Loucy (cell line): ENCODE results near the gene PHACTR4.

ENCODE experiments used
- H2AFZ ChIP-seq: fragments of 200-600 bp; sonication (generic); 2 replicates; pipeline ENCODE4 v1.6.0; 2016; ENCODE audit warnings: antibody characterized with exemption, mild to moderate bottlenecking, low read length, moderate library complexity
- H3F3A ChIP-seq: fragments of 200-600 bp; 2 replicates; pipeline ENCODE4 v1.6.0; 2016; ENCODE audit warnings: antibody characterized with exemption, low read depth, mild to moderate bottlenecking
- H3K27me3 ChIP-seq: fragments of 200-600 bp; sonication (generic); 2 replicates; pipeline ENCODE4 v1.6.1; 2014; ENCODE audit warnings: low read length, mild to moderate bottlenecking; ENCODE audit not compliant: insufficient read depth, poor library complexity, severe bottlenecking
- H3K36me3 ChIP-seq: fragments of 200-600 bp; sonication (generic); 2 replicates; pipeline ENCODE4 v1.6.1; 2016; ENCODE audit warnings: low read length; ENCODE audit not compliant: insufficient read depth
- H3K4me1 ChIP-seq: fragments of 200-600 bp; sonication (generic); 2 replicates; pipeline ENCODE4 v1.5.1; 2014; ENCODE audit warnings: low read length, mild to moderate bottlenecking; ENCODE audit not compliant: insufficient read depth, poor library complexity, severe bottlenecking
- H3K4me2 ChIP-seq: fragments of 200-600 bp; sonication (generic); 2 replicates; pipeline ENCODE4 v1.6.0; 2014; ENCODE audit warnings: antibody characterized with exemption, low read length, low read depth, mild to moderate bottlenecking; ENCODE audit not compliant: poor library complexity, severe bottlenecking
- H3K4me3 ChIP-seq: fragments of 200-600 bp; sonication (generic); 2 replicates; pipeline ENCODE4 v1.5.1; 2014; ENCODE audit warnings: low read length, mild to moderate bottlenecking, mixed read lengths; ENCODE audit not compliant: poor library complexity, severe bottlenecking
- H3K79me2 ChIP-seq: fragments of 200-600 bp; sonication (generic); 2 replicates; pipeline ENCODE4 v1.6.1; 2014; ENCODE audit warnings: low read length; ENCODE audit not compliant: insufficient read depth
- H3K9ac ChIP-seq: fragments of 200-600 bp; sonication (generic); 2 replicates; pipeline ENCODE4 v1.6.0; 2014; ENCODE audit warnings: mild to moderate bottlenecking, low read depth, low read length, moderate library complexity; ENCODE audit not compliant: poor library complexity, severe bottlenecking
- H3K9me2 ChIP-seq: fragments of 200-600 bp; sonication (generic); replicated peaks from 2 replicates; pipeline ENCODE4 v1.6.1; 2016; ENCODE audit warnings: low read depth, low read length, mixed read lengths
- H3K9me3 ChIP-seq: fragments of 200-600 bp; sonication (generic); 2 replicates; pipeline ENCODE4 v1.6.1; 2014; ENCODE audit warnings: mild to moderate bottlenecking, antibody characterized with exemption, low read length, low read depth; ENCODE audit not compliant: insufficient read depth
- H4K20me1 ChIP-seq: fragments of 200-600 bp; sonication (generic); 2 replicates; pipeline ENCODE4 v1.6.0; 2014; ENCODE audit warnings: antibody characterized with exemption, low read length, mild to moderate bottlenecking; ENCODE audit not compliant: insufficient read depth, poor library complexity, severe bottlenecking
- EZH2phosphoT487 ChIP-seq: fragments of 200-600 bp; IDR thresholded peaks from 2 replicates; pipeline ENCODE4 v1.6.1; 2018; ENCODE audit warnings: antibody characterized with exemption, mild to moderate bottlenecking, moderate library complexity, borderline replicate concordance
- TF ChIP-seq, protein P1 (sequence below): fragments of 200-600 bp; sonication (generic); conservative IDR thresholded peaks from 2 replicates; pipeline ENCODE4 v1.5.1; 2014; ENCODE audit warnings: mild to moderate bottlenecking, antibody characterized with exemption, low read length

The PHACTR4 gene

DNA sequence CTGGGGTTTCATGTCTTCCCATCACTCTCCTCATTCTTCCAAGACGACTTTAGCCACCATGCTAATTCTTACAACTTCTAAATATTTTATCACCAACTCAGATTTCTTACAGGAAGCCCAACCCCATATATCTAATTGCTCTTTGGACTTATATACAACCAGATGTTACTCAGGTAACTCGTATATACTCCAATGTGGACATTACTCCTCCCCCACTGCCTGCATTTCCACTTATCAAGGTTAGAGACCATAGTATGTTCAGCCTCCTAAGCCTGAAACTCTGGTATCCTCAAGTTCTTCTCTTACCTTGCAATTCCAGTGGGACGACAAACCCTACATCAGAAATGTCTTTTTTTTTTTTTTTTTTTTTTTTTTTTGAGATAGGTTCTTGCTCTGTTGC is 133.6 kb downstream of the PHACTR4 start:
- Histone ChIP-seq H3K4me2 (no peak overlapping the region), H3F3A (peaks cover 5% of the 10 kb centered on the region; the same call in 1 of the 2 replicates)

DNA sequence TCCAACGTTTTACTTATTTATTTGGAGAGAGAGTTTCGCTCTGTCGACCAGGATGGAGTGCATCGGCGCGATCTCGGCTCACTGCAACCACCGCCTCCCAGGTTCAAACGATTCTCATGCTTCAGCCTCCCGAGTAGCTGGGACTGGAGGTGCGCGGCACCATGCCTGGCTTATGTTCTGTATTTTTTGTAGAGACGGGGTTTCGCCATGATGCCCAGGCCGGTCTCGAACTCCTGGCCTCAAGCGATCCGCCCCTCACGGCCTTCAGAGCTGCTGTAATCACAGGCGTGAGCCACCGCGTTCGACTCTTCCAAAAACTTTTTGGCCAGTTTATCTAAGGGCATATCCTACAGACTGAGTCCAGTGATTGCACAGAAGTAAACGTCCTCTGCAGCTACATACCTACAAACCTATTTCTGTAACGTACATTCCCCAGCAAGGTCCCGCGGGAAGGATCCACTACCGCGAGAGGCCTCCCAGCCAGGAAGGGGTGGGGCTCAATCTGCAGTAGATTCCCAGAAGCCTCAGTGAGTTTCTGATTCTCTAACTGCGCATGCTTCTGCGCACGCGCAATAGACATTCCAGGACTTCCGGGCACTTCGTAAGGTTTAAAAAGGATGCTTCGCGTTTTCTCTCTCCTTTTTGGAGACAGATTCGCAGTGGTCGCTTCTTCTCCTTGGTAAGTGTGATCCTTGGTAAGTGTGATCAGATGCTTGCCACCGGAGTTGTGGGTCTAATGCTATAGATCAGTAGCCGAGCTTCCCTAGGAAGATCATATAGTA is 136.1 kb downstream of the PHACTR4 start, which contains the start of gene RCC1:
Gene RCC1, plus strand, starts transcription at position 638 of the 782 bp plus-strand sequence. CDS start 23,824 bp downstream, outside the sequence.
- Histone ChIP-seq H4K20me1 (peaks cover 47% of the 10 kb centered on the region), H3K9me3 (no peaks in the 10 kb centered on the region), H3K79me2 (peaks cover 56% of the 10 kb centered on the region), H3K9me2 (no peaks in the 10 kb centered on the region), H3K27me3 (peaks cover 22% of the 10 kb centered on the region), H2AFZ (peak within 1 kb of the TSS; percentile 87), H3K4me3 (peak within 1 kb of the TSS; percentile 81), H3K4me2 (peak within 1 kb of the TSS; percentile 94), H3K36me3 (peaks cover 39% of the 10 kb centered on the region), H3K9ac (peak within 1 kb of the TSS; percentile 100), H3F3A (peaks cover 25% of the 10 kb centered on the region), H3K4me1 (peaks cover 24% of the 10 kb centered on the region)
- TF ChIP-seq, protein P1, sequence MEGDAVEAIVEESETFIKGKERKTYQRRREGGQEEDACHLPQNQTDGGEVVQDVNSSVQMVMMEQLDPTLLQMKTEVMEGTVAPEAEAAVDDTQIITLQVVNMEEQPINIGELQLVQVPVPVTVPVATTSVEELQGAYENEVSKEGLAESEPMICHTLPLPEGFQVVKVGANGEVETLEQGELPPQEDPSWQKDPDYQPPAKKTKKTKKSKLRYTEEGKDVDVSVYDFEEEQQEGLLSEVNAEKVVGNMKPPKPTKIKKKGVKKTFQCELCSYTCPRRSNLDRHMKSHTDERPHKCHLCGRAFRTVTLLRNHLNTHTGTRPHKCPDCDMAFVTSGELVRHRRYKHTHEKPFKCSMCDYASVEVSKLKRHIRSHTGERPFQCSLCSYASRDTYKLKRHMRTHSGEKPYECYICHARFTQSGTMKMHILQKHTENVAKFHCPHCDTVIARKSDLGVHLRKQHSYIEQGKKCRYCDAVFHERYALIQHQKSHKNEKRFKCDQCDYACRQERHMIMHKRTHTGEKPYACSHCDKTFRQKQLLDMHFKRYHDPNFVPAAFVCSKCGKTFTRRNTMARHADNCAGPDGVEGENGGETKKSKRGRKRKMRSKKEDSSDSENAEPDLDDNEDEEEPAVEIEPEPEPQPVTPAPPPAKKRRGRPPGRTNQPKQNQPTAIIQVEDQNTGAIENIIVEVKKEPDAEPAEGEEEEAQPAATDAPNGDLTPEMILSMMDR = no peak
- no peak for TF ChIP-seq EZH2phosphoT487

More for the DNA sequence above, 133.6 kb downstream of the PHACTR4 start:
- H3K4me1 ChIP-seq = peaks cover 2% of the 10 kb centered on the region
- H3K27me3 ChIP-seq = peaks cover 14% of the 10 kb centered on the region
- no peaks in the 10 kb centered on the region for H3K9me2 ChIP-seq
- no peak for TF ChIP-seq EZH2phosphoT487
- TF ChIP-seq, protein P1 = no peak
- H3K9me3 ChIP-seq = no peaks in the 10 kb centered on the region
- no peak overlapping the region for H3K9ac ChIP-seq
- no peak overlapping the region for H3K4me3 ChIP-seq
- H3K36me3 ChIP-seq = peaks cover 26% of the 10 kb centered on the region
- H3K79me2 ChIP-seq = peaks cover 32% of the 10 kb centered on the region
- H2AFZ ChIP-seq = no peak overlapping the region
- H4K20me1 ChIP-seq = peaks cover 22% of the 10 kb centered on the region

DNA sequence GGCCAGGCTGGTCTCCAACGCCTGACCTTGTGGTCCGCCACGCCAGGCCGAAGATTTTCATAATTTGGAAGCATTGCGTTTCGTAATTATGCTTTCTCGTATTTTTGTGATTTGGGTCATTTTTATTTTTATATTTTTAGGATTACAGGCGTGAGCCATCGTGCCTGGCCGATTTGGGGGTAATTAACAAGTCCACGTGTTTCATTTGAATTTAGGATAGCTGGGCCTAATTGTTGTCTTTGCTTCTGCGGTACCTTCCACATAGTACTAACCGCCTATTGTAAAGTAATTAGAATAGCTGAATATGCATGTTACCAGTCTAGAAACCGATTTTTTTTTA is 137.3 kb downstream of the PHACTR4 start:
- no peaks in the 10 kb centered on the region for H3K9me3 ChIP-seq
- TF ChIP-seq, protein P1 = no peak
- no peak for TF ChIP-seq EZH2phosphoT487
- H4K20me1 ChIP-seq = peaks cover 59% of the 10 kb centered on the region
- peaks cover 30% of the 10 kb centered on the region for H3K4me1 ChIP-seq
- H3F3A ChIP-seq = peaks cover 31% of the 10 kb centered on the region
- no peaks in the 10 kb centered on the region for H3K9me2 ChIP-seq
- peaks cover 69% of the 10 kb centered on the region for H3K79me2 ChIP-seq
- H3K27me3 ChIP-seq = peaks cover 22% of the 10 kb centered on the region
- peak overlapping the region; percentile 94 for H3K4me2 ChIP-seq
- H3K4me3 ChIP-seq = peak overlapping the region; percentile 81
- peak overlapping the region; percentile 100 for H3K9ac ChIP-seq
- no peak overlapping the region for H2AFZ ChIP-seq
- H3K36me3 ChIP-seq = peaks cover 46% of the 10 kb centered on the region
